A673 (cell line): Measurements from ENCODE around the gene ITGA11.

ENCODE experiments used
- CTCF ChIP-seq: fragments of 300-800, 200-600 bp; sonication (generic); conservative IDR thresholded peaks from 2 replicates; pipeline ENCODE4 v1.5.1; 2017; ENCODE audit warnings: low read depth, mild to moderate bottlenecking, antibody characterized with exemption, low read length, moderate library complexity, mixed read lengths
- EZH2 ChIP-seq: fragments of 200-600 bp; sonication (generic); IDR thresholded peaks from 2 replicates; pipeline ENCODE4 v1.6.1; 2017; ENCODE audit warnings: borderline replicate concordance, low read depth, mild to moderate bottlenecking, mixed read lengths, antibody characterized with exemption, low read length; ENCODE audit not compliant: poor library complexity, severe bottlenecking

GRCh38 chr15:68298882-68299381 lies 133.0 kb downstream of the ITGA11 start:
- TF ChIP-seq EZH2 (no peak), CTCF (no peak)
